HG02852 (cell line): ENCODE measurements around the gene PHLDB3.
"Not testable (repeated sequence)": the region's sequence is repeated elsewhere in the genome, so short reads cannot be mapped to it uniquely, and the experiment has no call there.

Experiments
- ATAC-seq: cut with Tn5 transposase; IDR thresholded peaks from one replicate; pipeline ENCODE4 v1.9.1; 2021; ENCODE audit warnings: mild to moderate bottlenecking, moderate library complexity; ENCODE audit not compliant: unreplicated experiment

The PHLDB3 gene

DNA sequence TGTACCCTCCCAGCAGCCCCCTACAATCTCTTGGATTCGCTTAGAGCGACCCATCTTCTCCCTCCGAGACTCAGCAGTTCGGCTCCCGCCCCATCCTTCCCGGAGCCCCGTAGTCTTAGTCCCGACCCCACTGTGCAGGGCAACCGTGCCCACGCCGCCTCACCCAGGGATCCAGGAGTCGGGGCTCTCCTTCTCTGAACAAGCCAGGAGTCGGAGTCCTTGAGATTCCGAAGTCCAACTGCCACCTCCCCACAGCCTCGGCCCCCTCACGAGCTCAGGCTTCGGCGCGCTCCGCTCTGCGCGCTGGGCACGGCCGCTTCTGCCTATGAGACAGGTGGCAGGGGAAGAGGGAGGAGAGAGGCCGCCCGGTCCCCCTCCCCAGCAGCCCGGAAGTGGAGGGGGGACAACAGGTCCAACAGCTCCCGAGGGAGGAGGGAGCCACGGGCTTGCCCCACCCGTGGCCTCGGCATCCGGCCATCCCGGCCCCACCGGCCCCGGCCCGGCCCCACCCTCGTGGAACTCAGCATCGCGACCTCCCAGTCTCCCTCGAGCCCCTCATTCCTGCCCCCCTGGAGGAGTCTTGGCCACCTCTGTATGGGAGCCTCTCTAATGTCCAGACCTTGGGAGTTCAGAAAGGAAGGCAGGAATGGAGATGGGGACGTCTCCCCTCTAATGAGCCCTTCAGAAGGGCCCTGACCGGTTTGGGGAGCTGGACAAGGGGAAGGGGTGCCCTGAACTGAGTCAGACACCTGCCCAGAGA is at the start of gene PHLDB3:
Gene PHLDB3, minus strand, starts transcription at position 321 of the 760 bp plus-strand sequence. CDS start 628 bp downstream, outside the sequence.
- ATAC-seq: peak; percentile 12

DNA sequence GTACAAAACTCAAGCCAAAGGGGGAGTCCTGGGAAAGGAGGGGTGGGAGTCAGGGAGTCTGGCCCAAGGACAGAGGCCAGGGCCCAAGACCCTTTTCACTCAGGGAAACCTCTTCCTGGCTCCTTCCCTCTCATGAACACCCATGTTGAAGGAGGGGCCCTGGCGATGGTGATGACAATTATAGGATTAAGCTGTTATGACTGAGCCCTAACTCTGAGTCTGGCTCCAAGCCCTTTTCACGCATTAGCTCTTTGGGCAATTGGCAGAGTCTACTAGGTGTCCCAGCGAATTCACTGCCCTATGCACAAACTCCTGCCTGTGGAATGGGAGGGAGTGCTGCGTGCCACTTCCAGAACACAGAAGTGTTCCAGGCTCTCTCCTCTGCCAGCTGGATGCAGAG is 49.1 kb upstream of the PHLDB3 start:
- ATAC-seq: no peak

GRCh38 chr19:43552616-43553015 is 48.1 kb upstream of the PHLDB3 start:
- ATAC-seq: no peak

GRCh38 chr19:43552198-43552450 is 47.6 kb upstream of the PHLDB3 start:
- ATAC-seq: no peak

DNA sequence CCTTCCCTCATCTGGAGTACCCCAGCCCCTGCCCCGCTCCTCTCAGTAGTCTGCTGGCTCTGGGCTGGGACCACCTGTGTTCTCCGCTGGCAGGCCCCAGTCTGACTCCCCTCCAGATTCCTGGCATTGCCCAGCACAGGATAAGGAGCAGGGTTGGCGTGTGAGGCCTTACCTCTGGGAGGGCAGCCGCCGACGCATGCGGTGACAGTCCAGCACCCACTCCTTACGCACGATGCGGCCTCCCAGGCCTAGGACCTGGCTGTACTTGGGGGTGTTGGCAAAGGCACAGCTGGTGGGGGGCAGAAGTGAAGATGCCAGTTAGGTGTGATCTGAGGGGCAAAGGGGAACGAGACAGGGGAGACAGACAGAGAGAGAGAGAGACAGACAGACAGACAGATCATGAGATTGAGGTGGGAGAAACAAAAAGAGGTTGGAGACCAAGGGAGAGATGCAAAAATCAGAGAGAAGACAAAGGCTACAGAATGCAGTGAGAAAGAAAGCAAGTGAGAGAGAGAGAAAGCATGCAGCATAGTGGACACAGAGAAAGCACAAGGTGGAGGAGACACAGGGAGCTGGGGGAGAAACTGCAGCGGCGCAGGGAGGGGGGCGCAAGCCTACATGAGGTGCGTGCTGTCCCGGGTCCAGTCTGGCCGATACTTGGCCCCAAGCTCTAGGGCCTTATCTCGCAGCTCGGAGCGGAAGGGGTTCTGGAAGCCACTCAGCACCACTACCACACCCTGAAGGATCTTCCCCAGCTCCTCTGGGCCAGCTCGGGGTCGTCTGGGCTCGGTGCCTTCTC is 47.1 kb upstream of the PHLDB3 start:
- no peak for ATAC-seq

GRCh38 chr19:43548706-43549105 is 44.2 kb upstream of the PHLDB3 start:
- no peak for ATAC-seq

DNA sequence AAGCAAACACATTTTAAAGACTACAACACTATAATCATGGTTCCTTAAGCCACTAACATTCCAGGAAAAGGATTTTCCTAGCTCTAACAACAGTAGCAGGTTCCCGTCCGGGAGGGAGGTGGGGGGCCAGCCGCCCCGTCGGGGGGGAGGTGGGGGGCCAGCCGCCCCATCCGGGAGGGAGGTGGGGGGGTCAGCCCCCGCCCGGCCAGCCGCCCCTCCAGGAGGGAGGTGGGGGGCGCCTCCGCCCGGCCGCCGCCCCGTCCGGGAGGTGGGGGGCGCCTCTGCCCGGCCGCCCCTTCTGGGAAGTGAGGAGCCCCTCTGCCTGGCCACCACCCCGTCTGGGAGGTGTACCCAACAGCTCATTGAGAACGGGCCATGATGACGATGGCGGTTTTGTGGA is 43.4 kb upstream of the PHLDB3 start:
- not testable (repeated sequence) for ATAC-seq

DNA sequence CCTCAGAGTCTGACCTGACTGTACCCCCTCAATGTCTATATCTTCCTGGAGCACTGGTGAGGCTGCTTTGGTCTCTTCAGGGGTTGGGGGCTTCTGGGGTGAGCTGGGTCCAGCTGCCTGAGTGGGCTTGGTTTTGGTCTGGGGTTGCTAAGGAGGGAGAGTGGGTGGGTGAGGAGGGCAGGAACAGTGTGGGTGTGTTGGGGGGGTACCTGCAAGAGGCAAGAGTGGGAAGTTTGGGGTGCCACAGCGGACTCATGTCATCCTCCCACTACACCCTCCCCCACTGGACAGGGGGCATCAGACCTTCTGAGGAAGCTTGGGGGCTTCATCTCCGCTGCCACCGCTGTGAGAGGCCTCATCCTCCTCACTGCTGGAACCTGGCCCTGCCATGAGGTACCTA is 42.0 kb upstream of the PHLDB3 start:
- ATAC-seq: no peak

DNA sequence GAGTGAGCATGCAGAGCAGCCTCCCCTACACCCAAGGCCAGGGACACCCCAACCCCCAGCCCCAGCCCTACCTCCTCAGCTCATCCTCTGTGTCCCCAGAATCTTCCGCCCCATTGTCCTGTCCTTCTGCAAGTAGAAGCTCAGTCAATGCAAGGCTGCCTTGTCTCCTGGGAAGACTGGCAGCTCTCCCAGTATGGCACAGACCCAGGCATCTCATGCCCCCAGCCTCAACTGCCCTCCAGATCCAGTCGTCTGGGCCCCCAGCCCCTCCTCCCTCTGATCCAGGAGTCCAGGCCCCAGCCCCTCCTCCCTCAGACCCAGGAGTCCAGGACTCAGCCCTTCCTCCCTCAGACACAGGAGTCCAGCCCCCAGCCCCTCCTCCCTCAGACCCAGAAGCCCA is 41.4 kb upstream of the PHLDB3 start:
- ATAC-seq: no peak

DNA sequence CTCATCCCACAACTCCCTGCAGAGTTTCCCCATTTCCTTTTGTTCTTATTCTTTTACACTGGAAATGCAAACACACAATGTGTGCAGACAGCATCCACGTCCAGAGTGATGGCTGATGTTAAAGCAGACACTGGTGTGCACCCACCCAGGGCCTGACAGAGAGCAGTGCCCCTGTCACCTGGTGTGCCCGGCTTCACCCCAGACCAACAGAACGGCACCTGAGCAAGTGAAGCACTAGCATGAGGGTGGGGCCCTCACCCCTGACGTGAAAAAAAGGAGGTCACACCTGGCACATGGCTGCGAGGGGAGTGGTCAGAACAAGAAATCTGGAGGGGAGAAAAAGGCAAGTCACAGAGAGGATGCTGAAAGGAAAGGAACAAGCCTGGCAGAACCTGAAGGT is 40.7 kb upstream of the PHLDB3 start:
- ATAC-seq: no peak

DNA sequence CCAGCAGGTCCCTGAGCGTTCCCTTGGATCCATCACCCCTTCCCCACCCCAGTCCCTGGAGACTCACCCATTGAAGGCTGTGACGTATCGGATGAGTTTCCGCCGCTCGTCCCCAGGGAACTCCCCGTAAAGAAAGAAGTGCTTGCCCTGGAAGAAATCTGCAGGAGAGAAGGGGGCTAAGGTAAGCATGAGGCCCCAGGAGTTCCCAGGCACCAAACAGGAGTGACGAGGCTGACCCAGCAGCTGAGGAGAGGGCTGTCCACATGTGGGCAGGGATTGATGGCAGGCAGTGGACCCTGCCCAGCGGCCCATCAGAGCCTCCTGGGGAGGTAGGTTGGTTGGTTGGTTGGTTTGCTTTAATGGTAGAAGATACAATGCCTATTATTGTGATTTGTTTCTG is 39.5 kb upstream of the PHLDB3 start:
- ATAC-seq: no peak

GRCh38 chr19:43541920-43542650 is 37.5 kb upstream of the PHLDB3 start:
- ATAC-seq: no peak

GRCh38 chr19:43540381-43540780 is 35.8 kb upstream of the PHLDB3 start:
- ATAC-seq: no peak

DNA sequence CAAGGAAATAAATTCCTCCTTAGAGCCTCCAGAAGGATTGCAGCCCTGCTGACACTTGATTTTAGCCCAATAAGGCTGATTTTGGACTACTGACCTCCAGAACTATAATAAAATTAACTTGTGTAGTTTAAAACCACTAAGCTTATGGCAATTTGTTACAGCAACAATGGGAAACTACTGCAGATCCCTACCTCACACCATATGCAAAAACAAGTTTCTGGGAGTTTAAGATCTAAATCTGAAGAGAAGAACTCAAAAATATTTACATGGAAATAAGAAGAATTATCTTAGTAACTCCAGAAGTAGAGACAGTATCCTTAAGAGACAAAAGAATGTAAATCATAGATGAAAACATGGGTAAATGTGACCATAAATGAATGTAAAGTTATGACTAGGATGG is 34.4 kb upstream of the PHLDB3 start:
- ATAC-seq: no peak

GRCh38 chr19:43534816-43535761 is 30.5 kb upstream of the PHLDB3 start:
- no peak for ATAC-seq

- ATAC-seq: no peak
Measured at GRCh38 chr19:43534305-43534815, 29.8 kb upstream of the PHLDB3 start.

DNA sequence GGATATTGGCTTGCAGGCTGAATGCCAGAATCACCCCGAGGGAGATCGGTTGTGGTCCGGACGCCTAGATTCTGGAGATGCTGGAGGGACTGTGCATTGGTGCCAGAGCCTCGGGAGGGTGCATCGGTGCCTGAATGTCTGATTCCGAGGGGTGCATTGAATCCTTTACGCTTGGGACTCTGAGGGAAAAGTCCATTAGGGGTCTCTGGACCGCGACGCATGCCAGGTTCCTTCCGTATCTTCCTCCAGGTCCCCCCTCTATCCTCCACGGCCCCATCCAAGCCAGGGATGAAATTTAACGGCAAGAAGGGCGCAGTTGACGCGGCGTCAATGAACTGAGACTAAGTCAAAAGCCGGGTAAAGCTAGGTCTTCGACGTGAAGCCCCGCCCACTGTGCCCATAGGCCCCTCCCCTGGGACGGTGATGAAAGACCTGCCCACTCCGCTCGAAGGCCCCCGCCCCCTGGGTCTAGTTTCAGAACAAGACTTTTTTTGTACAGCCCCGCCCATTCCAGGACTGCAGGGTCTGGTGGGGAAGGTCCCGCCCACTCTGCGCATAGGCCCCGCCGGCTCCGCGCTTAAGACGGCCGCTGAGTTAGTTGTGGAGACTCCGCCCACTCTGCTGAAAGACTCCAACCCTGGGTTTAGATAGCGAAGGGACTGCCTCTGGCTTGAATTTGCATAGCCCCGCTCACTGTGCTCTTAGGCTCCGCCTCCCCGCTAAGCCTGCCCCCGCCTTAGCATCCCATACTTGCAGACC is 29.2 kb upstream of the PHLDB3 start:
- ATAC-seq: peak; percentile 63

GRCh38 chr19:43532962-43533545 is 28.5 kb upstream of the PHLDB3 start, which contains the start of gene ZNF575:
Gene ZNF575 (plus strand): TSS chr19:43533188. CDS start chr19:43534423, 1,235 bp downstream.
- ATAC-seq: peak; percentile 51

- no peak for ATAC-seq
Measured at GRCh38 chr19:43532571-43532961, 28.0 kb upstream of the PHLDB3 start.
